Activated CD4-positive, CD25-positive, alpha-beta regulatory T cell (primary cell): ENCODE data around the gene UBE3D.
"Not testable (repeated sequence)": the region's sequence is repeated elsewhere in the genome, so short reads cannot be mapped to it uniquely, and the experiment has no call there.

ENCODE experiments used
- DNase-seq, 4 experiments: peaks; one replicate each; lab custom pipeline; 2025; lab: John Stamatoyannopoulos, UW

UBE3D gene

GRCh38 chr6:83053678-83054077 is 12.0 kb downstream of the UBE3D start:
- DNase-seq = no peak

GRCh38 chr6:83051377-83052172 is 14.1 kb downstream of the UBE3D start:
- no peak for DNase-seq

GRCh38 chr6:83047065-83047754 is 18.4 kb downstream of the UBE3D start:
- no peak for DNase-seq

- no peak for DNase-seq
These were observed 21.4 kb downstream of the UBE3D start for GRCh38 chr6:83044091-83044768.

GRCh38 chr6:83042467-83043053 is 23.1 kb downstream of the UBE3D start:
- no peak for DNase-seq

- no peak for DNase-seq
These were observed 27.4 kb downstream of the UBE3D start for GRCh38 chr6:83038246-83038645.

GRCh38 chr6:83031689-83032088 is 34.0 kb downstream of the UBE3D start:
- DNase-seq = no peak

- no peak for DNase-seq
These were observed 45.9 kb downstream of the UBE3D start for GRCh38 chr6:83019741-83020140.

- DNase-seq = not testable (repeated sequence)
These were observed 54.5 kb downstream of the UBE3D start for GRCh38 chr6:83011131-83011530.

- DNase-seq = no peak
These were observed 57.0 kb downstream of the UBE3D start for GRCh38 chr6:83008626-83009025.

- DNase-seq = no peak
These were observed 59.3 kb downstream of the UBE3D start for GRCh38 chr6:83006270-83006905.

GRCh38 chr6:82996156-82996555 is 69.5 kb downstream of the UBE3D start:
- DNase-seq = no peak

GRCh38 chr6:82995066-82995465 is 70.6 kb downstream of the UBE3D start:
- no peak for DNase-seq

- DNase-seq = no peak
These were observed 75.8 kb downstream of the UBE3D start for GRCh38 chr6:82989736-82990290.

GRCh38 chr6:82988930-82989351 is 76.7 kb downstream of the UBE3D start:
- no peak for DNase-seq

GRCh38 chr6:82987951-82988350 is 77.7 kb downstream of the UBE3D start:
- no peak for DNase-seq

- DNase-seq = no peak
These were observed 78.2 kb downstream of the UBE3D start for GRCh38 chr6:82987416-82987815.

- DNase-seq = no peak
These were observed 80.9 kb downstream of the UBE3D start for GRCh38 chr6:82984720-82985119.

GRCh38 chr6:82980086-82980485 is 85.6 kb downstream of the UBE3D start:
- DNase-seq = no peak

GRCh38 chr6:82979657-82980056 is 86.0 kb downstream of the UBE3D start:
- no peak for DNase-seq

- no peak for DNase-seq
These were observed 87.2 kb downstream of the UBE3D start for GRCh38 chr6:82978362-82978945.
